ENCODE measurements around the gene SLC34A3.

Gene SLC34A3

GRCh38 chr9:137275588-137276472 is 45.1 kb downstream of the SLC34A3 start:
- no peak for DNase-seq (ENCODE audit: low read depth in 1 of 2, low spot score in 1 of 2)

DNA sequence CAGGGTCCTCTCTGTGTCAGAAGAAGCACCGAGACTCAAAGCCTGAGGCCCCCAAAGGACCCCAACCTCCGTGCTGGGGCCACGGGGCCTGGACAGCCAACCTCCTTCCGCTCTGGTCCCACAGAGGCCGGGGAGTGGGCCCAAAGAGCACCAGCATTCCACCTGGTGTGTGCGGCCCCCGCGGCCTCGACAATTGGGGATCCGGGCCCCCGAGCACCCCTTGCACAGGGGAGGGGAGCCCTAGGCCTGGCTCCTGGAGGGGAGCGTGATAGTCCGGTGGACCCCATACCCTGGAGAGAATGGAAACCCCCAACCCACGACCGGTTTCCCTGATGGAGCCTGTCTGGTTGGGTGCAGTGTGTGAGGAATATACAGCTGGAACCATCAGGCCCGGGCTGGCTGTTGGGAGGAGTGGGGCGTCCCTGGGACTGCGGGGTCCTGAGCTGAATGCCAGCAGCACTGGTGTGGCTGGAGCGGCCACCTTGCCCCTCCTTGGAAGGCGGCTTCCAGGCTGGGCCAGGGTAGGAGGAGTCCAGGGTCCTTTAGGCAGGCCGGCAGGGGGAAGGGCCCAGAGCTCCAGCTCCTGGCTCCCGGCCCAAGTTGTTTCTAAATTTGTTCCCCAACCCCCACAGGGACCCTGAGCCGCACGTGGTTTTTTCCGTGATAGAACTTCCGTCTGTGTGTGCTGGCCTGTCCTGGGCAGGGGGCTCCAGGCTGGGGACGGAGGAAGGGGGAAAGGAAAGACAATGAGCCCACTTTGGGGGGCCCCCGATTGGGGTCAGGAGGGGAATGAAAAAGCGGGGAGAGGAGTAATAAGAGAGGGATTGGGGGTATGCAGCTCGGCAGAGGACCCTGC is 46.0 kb downstream of the SLC34A3 start:
- DNase-seq (ENCODE audit: low read depth in 1 of 2, low spot score in 1 of 2): no peak

DNA sequence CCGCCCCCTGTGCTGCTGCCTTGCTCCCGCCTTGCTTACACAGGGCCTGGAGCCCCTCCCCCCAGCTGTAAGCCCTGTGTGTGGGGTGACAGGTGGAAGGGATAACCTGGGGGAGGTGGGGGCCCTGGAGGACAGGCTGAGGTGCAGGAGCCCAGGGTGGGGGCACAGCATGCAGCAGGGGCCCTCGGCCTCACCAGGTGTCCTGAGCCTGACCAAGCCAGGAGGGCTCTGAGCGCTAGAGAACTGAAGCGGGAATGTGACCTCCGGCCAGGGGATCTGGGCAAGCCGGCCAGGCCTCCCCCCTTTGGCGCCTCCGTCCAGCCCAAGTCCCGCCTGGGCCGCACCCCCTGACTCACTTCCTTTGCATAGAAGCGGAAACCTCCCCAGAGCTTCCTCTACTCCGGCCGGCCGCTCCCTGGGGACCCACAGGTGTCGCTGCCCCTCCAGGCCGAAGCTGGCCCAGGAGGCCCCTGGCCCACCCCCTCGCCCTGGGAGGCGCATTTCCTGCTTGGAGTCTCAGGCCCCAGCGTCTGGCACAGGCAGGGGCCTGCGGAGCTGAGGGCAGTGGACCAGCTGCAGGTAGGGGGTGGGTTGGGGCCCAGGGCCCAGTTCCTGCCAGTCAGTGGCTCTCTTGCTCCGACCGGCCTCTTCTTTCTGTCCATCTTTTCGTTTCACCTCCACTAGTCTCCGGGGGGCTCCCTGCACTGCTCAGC is 46.8 kb downstream of the SLC34A3 start, which contains the start of gene TOR4A:
TOR4A (plus strand) TSS at position 398 of the 713 bp plus-strand sequence. CDS start 964 bp downstream, outside the sequence.
- DNase-seq (ENCODE audit: low read depth in 1 of 2, low spot score in 1 of 2): no peak

- no peak for DNase-seq (ENCODE audit: low read depth in 1 of 2, low spot score in 1 of 2)
Observed at GRCh38 chr9:137278061-137278701, 47.5 kb downstream of the SLC34A3 start.

DNA sequence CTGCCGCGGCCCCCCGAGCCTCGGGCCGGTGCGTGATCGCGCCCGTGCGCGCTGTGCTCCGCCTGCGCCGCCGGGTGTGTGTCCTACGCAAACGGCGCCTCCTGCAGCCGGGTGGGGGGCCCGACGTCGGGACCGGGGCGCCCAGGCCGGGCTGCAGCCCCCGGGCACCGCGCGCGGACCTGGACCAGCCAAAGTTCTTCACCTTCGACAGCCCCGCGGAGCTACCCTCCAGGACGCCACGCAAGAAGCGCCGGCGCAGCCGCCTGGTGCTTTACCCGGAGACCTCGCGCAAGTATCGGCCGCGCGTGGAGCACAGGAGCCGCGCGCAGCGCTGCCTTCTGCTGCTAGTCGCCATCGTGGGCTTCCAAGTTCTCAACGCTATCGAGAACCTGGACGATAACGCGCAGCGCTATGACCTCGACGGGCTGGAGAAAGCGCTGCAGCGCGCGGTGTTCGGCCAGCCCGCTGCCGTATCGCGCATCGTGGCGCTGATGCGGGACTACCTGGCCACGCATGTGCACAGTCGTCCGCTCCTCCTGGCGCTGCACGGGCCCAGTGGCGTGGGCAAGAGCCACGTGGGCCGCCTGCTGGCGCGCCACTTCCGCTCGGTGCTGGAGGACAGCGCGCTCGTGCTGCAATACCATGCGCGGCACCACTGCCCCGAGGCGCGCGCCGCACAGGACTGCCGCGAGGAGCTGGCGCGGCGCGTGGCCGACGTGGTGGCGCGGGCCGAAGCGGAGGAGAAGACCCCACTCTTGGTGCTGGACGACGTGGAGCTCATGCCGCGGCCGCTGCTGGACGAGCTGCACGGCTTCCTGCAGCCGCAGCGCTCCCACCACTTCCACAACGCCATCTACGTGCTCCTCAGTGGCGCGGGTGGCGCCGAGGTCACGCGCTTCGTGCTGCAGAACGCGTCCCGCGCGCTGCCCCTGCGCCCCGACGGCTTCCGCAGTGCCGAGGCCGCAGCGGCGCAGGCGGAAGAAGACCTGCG is 48.3 kb downstream of the SLC34A3 start:
- DNase-seq (ENCODE audit: low read depth in 1 of 2, low spot score in 1 of 2): no peak

- no peak for DNase-seq (ENCODE audit: low read depth in 1 of 2, low spot score in 1 of 2)
Observed at GRCh38 chr9:137279741-137280473, 49.2 kb downstream of the SLC34A3 start.

- DNase-seq (ENCODE audit: low read depth in 1 of 2, low spot score in 1 of 2): no peak
Observed at GRCh38 chr9:137280474-137281344, 50.0 kb downstream of the SLC34A3 start.

- no peak for DNase-seq (ENCODE audit: low read depth in 1 of 2, low spot score in 1 of 2)
Observed at GRCh38 chr9:137281345-137282116, 50.8 kb downstream of the SLC34A3 start.
